NCI-H1092 (cell line): ENCODE results near the gene IL6ST.

ENCODE experiments used
- DNase-seq: peaks from one replicate; lab custom pipeline; 2025; lab: John Stamatoyannopoulos, UW

The IL6ST gene

GRCh38 chr5:55895346-55895745 is 99.4 kb downstream of the IL6ST start:
- DNase-seq = no peak

- DNase-seq = no peak
Observed at GRCh38 chr5:55894135-55894534, 100.6 kb downstream of the IL6ST start.

- DNase-seq = no peak
Observed at GRCh38 chr5:55892479-55892878, 102.3 kb downstream of the IL6ST start.

- no peak for DNase-seq
Observed at GRCh38 chr5:55888205-55888604, 106.6 kb downstream of the IL6ST start.

- DNase-seq = no peak
Observed at GRCh38 chr5:55885359-55885758, 109.4 kb downstream of the IL6ST start.
